Measurements from ENCODE around the gene PSMD8.
"Not testable (repeated sequence)": the region's sequence is repeated elsewhere in the genome, so short reads cannot be mapped to it uniquely, and the experiment has no call there.

GRCh38 chr19:38427035-38427677 lies 52.8 kb downstream of the PSMD8 start:
- TF ChIP-seq, protein P1, sequence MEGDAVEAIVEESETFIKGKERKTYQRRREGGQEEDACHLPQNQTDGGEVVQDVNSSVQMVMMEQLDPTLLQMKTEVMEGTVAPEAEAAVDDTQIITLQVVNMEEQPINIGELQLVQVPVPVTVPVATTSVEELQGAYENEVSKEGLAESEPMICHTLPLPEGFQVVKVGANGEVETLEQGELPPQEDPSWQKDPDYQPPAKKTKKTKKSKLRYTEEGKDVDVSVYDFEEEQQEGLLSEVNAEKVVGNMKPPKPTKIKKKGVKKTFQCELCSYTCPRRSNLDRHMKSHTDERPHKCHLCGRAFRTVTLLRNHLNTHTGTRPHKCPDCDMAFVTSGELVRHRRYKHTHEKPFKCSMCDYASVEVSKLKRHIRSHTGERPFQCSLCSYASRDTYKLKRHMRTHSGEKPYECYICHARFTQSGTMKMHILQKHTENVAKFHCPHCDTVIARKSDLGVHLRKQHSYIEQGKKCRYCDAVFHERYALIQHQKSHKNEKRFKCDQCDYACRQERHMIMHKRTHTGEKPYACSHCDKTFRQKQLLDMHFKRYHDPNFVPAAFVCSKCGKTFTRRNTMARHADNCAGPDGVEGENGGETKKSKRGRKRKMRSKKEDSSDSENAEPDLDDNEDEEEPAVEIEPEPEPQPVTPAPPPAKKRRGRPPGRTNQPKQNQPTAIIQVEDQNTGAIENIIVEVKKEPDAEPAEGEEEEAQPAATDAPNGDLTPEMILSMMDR (conservative IDR thresholded peaks at IDR 0.05; ENCODE audit: low read length): not testable (repeated sequence)
- not testable (repeated sequence) for TF ChIP-seq EZH2phosphoT487 (IDR thresholded peaks at IDR 0.05; ENCODE audit: borderline replicate concordance, low read depth, low read length)
